SK-N-SH (cell line): ENCODE measurements around the gene PRKN. TPM values are rescaled to one million over a fixed set of nuclear protein-coding genes. Genes with fewer than 3 reads are reported as not detected.

ENCODE experiments used
- CTCF ChIA-PET: fragments of 300-600, 350-600 bp; formaldehyde crosslinking; extraction: SDS; loops from one replicate; lab custom pipeline; 2021; lab: Yijun Ruan, JAX
- POLR2A ChIA-PET: fragments of 350-600 bp; sonication (Branson Sonifier 250); formaldehyde crosslinking; extraction: SDS; loops from one replicate; lab custom pipeline; 2020; ENCODE audit warnings: antibody characterized with exemption, inconsistent platforms; lab: Yijun Ruan, JAX
- DNase-seq: peaks from one replicate; pipeline ENCODE4 v3.0.0; 2012
- H2AFZ ChIP-seq: fragments of 200-600 bp; sonication (generic); 2 replicates; pipeline ENCODE4 v1.8.1; 2016; ENCODE audit warnings: antibody characterized with exemption, mild to moderate bottlenecking, low read depth
- H3F3A ChIP-seq: fragments of 200-600 bp; sonication (generic); replicated peaks from 2 replicates; pipeline ENCODE3; 2016; ENCODE audit warnings: antibody characterized with exemption, mild to moderate bottlenecking; ENCODE audit not compliant: insufficient read depth
- H3K27ac ChIP-seq, 2 experiments: fragments of 200-500 bp in 1 of 2; fragments of 200-600 bp in 1 of 2; sonication (Bioruptor generic) in 1 of 2; sonication (generic), shearing (Covaris generic) in 1 of 2; 2 replicates each; pipeline versions ENCODE4 v1.5.1 to v1.6.1; 2014 to 2016; ENCODE audit warnings: low read depth in 2 of 2, inconsistent platforms in 1 of 2, low read length in 1 of 2, mild to moderate bottlenecking in 1 of 2, mixed read lengths in 1 of 2
- H3K27me3 ChIP-seq: fragments of 200-600 bp; sonication (generic), shearing (Covaris generic); 2 replicates; pipeline ENCODE4 v1.6.1; 2016; ENCODE audit warnings: mixed run types; ENCODE audit not compliant: insufficient read depth
- H3K36me3 ChIP-seq, 2 experiments: fragments of 200-500 bp in 1 of 2; fragments of 200-600 bp in 1 of 2; sonication (Bioruptor generic) in 1 of 2; sonication (generic) in 1 of 2; replicated peaks in 1 of 2; 2 replicates each; pipeline versions ENCODE3 to v1.5.1; 2014 to 2016; ENCODE audit warnings: low read length in 1 of 2, mild to moderate bottlenecking in 1 of 2; ENCODE audit not compliant: insufficient read depth in 2 of 2, control insufficient read depth in 1 of 2
- H3K4me1 ChIP-seq, 2 experiments: fragments of 200-500 bp in 1 of 2; fragments of 200-600 bp in 1 of 2; sonication (Bioruptor generic) in 1 of 2; sonication (generic), shearing (Covaris generic) in 1 of 2; 2 replicates each; pipeline versions ENCODE4 v1.5.1 to v1.6.1; 2014 to 2016; ENCODE audit warnings: low read depth in 1 of 2, low read length in 1 of 2, mixed run types in 1 of 2; ENCODE audit not compliant: insufficient read depth in 2 of 2, control insufficient read depth in 1 of 2
- H3K4me2 ChIP-seq: fragments of 200-600 bp; sonication (generic), shearing (Covaris generic); 2 replicates; pipeline ENCODE4 v1.6.1; 2017; ENCODE audit warnings: mixed run types
- H3K4me3 ChIP-seq, 2 experiments: fragments of 200-500 bp in 1 of 2; fragments of 200-600 bp in 1 of 2; sonication (Bioruptor generic) in 1 of 2; sonication (generic), shearing (Covaris generic) in 1 of 2; 2 replicates each; pipeline versions ENCODE4 v1.5.1 to v1.8.1; 2014 to 2016; ENCODE audit warnings: low read depth in 2 of 2, inconsistent platforms in 1 of 2, low read length in 1 of 2, mild to moderate bottlenecking in 1 of 2, mixed read lengths in 1 of 2, moderate library complexity in 1 of 2
- H3K79me2 ChIP-seq: fragments of 200-600 bp; sonication (generic); 2 replicates; pipeline ENCODE4 v1.8.1; 2017; ENCODE audit warnings: mild to moderate bottlenecking; ENCODE audit not compliant: insufficient read depth
- H3K9ac ChIP-seq: fragments of 200-600 bp; sonication (generic); 2 replicates; pipeline ENCODE4 v1.6.1; 2017; ENCODE audit warnings: mixed run types
- H3K9me2 ChIP-seq: fragments of 200-600 bp; sonication (generic); 2 replicates; pipeline ENCODE4 v1.6.1; 2017; ENCODE audit warnings: mixed run types
- H3K9me3 ChIP-seq: fragments of 200-600 bp; sonication (generic); 2 replicates; pipeline ENCODE4 v1.6.1; 2017; ENCODE audit warnings: mixed run types, mild to moderate bottlenecking, moderate library complexity
- H4K20me1 ChIP-seq: fragments of 200-600 bp; sonication (generic); 2 replicates; pipeline ENCODE4 v1.6.1; 2017; ENCODE audit warnings: mild to moderate bottlenecking, mixed run types; ENCODE audit not compliant: insufficient read depth
- CTCF ChIP-seq: fragments of 200-600 bp; sonication (generic); IDR thresholded peaks from 2 replicates; pipeline ENCODE4 v1.6.1; 2017; ENCODE audit warnings: antibody characterized with exemption, mild to moderate bottlenecking, moderate library complexity
- EP300 ChIP-seq, 2 experiments: IDR thresholded peaks; 2 replicates each; pipeline versions ENCODE4 v1.4.0 to v1.6.1; 2012; ENCODE audit warnings: borderline replicate concordance in 1 of 2, low read depth in 1 of 2, low read length in 1 of 2
- FOSL2 ChIP-seq: IDR thresholded peaks from 2 replicates; pipeline ENCODE4 v1.4.0; 2012; ENCODE audit warnings: low read depth, mild to moderate bottlenecking, moderate library complexity, borderline replicate concordance
- FOXJ3 ChIP-seq: sonication (generic); formaldehyde crosslinking; IDR thresholded peaks from 2 replicates; pipeline ENCODE4 v1.5.1; 2020; ENCODE audit warnings: mild to moderate bottlenecking, missing genetic modification reagents
- JUND ChIP-seq: IDR thresholded peaks from 2 replicates; pipeline ENCODE4 v1.4.0; 2012
- RCOR1 ChIP-seq: fragments of 150-350 bp; IDR thresholded peaks from 2 replicates; pipeline ENCODE4 v1.6.1; 2017; ENCODE audit warnings: antibody characterized with exemption, low read length
- REST ChIP-seq: IDR thresholded peaks from 2 replicates; pipeline ENCODE4 v1.6.1; 2012; ENCODE audit warnings: mild to moderate bottlenecking, low read depth, low read length, moderate library complexity
- RFX5 ChIP-seq: IDR thresholded peaks from 2 replicates; pipeline ENCODE4 v1.6.1; 2012; ENCODE audit warnings: mild to moderate bottlenecking, improper control_type of control experiment, low read length
- SIN3A ChIP-seq: IDR thresholded peaks from 2 replicates; pipeline ENCODE4 v1.6.1; 2012; ENCODE audit warnings: low read depth, mild to moderate bottlenecking, low read length, moderate library complexity, borderline replicate concordance
- USF2 ChIP-seq: fragments of 150-350 bp; IDR thresholded peaks from 2 replicates; pipeline ENCODE4 v1.6.1; 2017; ENCODE audit warnings: antibody characterized with exemption, low read length, low read depth, borderline replicate concordance
- WGBS: methylation state at CpG from one replicate; pipeline ENCODE4 v1.1.6; 2017; ENCODE audit warnings: low lambda C conversion rate; 5-methylcytosine and 5-hydroxymethylcytosine counted together
- polyA plus RNA-seq, 3 experiments: library from polyadenylated mRNA; depleted of rRNA; stranded (reverse); fragments of >200 nt; gene quantifications; 2 replicates each; pipeline ENCODE4 v1.2.3, GENCODE V29; 2012
- TF ChIP-seq, protein P1 (sequence below): IDR thresholded peaks from 2 replicates; pipeline ENCODE4 v1.4.0; 2012; ENCODE audit warnings: low read depth

PRKN gene
- polyA plus RNA-seq, 1 of the 3 experiments (the other 2 are of a cell fraction) = 0.76 TPM

DNA sequence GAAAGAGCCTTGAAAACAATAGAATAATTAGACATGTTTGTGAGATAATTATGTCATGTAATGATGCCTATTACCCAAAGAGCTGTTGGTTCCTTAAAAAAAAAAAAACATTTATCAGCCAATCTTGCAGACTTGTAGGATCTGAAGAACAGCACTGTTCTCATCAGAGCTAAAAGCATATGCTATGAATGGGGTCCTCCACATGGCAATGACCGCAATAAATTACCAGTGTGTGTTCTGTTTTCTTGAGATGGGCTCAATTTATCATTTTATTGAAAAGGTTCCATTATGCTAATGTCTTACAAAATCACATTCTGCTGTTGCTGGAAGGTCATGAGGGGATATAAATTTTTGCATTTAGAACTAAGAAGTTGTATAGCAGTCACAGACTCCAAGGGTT is 484.7 kb downstream of the PRKN start:
- WGBS = 64% methylated on average over 1 of the region's 1 CpG
- no peaks in the 10 kb centered on the region for H3K79me2 ChIP-seq
- TF ChIP-seq RFX5 = no peak
- no peak for TF ChIP-seq FOXJ3
- TF ChIP-seq EP300 (IDR thresholded peaks at IDR 0.05; ENCODE audit: borderline replicate concordance in 1 of 2, low read depth in 1 of 2, low read length in 1 of 2) = no peak
- no peak for TF ChIP-seq CTCF
- TF ChIP-seq FOSL2 = no peak
- no peak for TF ChIP-seq RCOR1
- TF ChIP-seq REST = no peak
- TF ChIP-seq JUND = no peak
- TF ChIP-seq USF2 = no peak
- TF ChIP-seq, protein P1, sequence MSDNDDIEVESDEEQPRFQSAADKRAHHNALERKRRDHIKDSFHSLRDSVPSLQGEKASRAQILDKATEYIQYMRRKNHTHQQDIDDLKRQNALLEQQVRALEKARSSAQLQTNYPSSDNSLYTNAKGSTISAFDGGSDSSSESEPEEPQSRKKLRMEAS = no peak
- no peak for TF ChIP-seq SIN3A
- TF ChIP-seq, all 33 proteins: peak for 0
- H3K27me3 ChIP-seq = no peaks in the 10 kb centered on the region
- no peaks in the 10 kb centered on the region for H3F3A ChIP-seq
- POLR2A ChIA-PET = no interaction called here
- CTCF ChIA-PET = no interaction called here
- no peak overlapping the region for H3K27ac ChIP-seq
- no peak overlapping the region for H3K9ac ChIP-seq
- no peak overlapping the region for H3K4me3 ChIP-seq
- H3K4me2 ChIP-seq = no peak overlapping the region
- no peak overlapping the region for H2AFZ ChIP-seq
- H3K4me1 ChIP-seq = no peaks in the 10 kb centered on the region
- peaks cover 4% of the 10 kb centered on the region for H3K9me3 ChIP-seq
- no peaks in the 10 kb centered on the region for H3K36me3 ChIP-seq
- no peak for DNase-seq
- no peaks in the 10 kb centered on the region for H3K9me2 ChIP-seq
- H4K20me1 ChIP-seq = no peaks in the 10 kb centered on the region
